ENCODE data around the gene EXOC7. TPM values are rescaled to one million over a fixed set of nuclear protein-coding genes. Genes with fewer than 3 reads are reported as not detected.
"Not testable (repeated sequence)": the region's sequence is repeated elsewhere in the genome, so short reads cannot be mapped to it uniquely, and the experiment has no call there.

EXOC7 gene
- total RNA-seq, 1 donor from 2014 or later, result 183 TPM

GRCh38 chr17:76049836-76050537 lies 53.6 kb downstream of the EXOC7 start:
- Mint-ChIP-seq H3K9me3 (ENCODE audit: unreplicated experiment) (no peaks in the 10 kb centered on the region), H3K27ac (ENCODE audit: unreplicated experiment) (no peak overlapping the region), H3K36me3 (ENCODE audit: low read depth, unreplicated experiment) (peaks cover 49% of the 10 kb centered on the region), H3K27me3 (ENCODE audit: unreplicated experiment) (no peaks in the 10 kb centered on the region), H3K4me3 (ENCODE audit: unreplicated experiment) (peak overlapping the region; percentile 24), H3K4me1 (ENCODE audit: unreplicated experiment) (no peaks in the 10 kb centered on the region)
- TF ChIP-seq CTCF (IDR thresholded peaks at IDR 0.05; ENCODE audit: unreplicated experiment), result no peak
- DNase-seq (ENCODE audit: low spot score), result no peak

- DNase-seq (ENCODE audit: low spot score), result no peak
- Mint-ChIP-seq H3K9me3 (ENCODE audit: unreplicated experiment) (no peaks in the 10 kb centered on the region), H3K27ac (ENCODE audit: unreplicated experiment) (peak overlapping the region; percentile 6), H3K4me3 (ENCODE audit: unreplicated experiment) (no peak overlapping the region), H3K4me1 (ENCODE audit: unreplicated experiment) (no peaks in the 10 kb centered on the region), H3K27me3 (ENCODE audit: unreplicated experiment) (no peaks in the 10 kb centered on the region), H3K36me3 (ENCODE audit: low read depth, unreplicated experiment) (peaks cover 54% of the 10 kb centered on the region)
- no peak for TF ChIP-seq CTCF (IDR thresholded peaks at IDR 0.05; ENCODE audit: unreplicated experiment)
Measured at GRCh38 chr17:76049239-76049638, 54.3 kb downstream of the EXOC7 start.

DNA sequence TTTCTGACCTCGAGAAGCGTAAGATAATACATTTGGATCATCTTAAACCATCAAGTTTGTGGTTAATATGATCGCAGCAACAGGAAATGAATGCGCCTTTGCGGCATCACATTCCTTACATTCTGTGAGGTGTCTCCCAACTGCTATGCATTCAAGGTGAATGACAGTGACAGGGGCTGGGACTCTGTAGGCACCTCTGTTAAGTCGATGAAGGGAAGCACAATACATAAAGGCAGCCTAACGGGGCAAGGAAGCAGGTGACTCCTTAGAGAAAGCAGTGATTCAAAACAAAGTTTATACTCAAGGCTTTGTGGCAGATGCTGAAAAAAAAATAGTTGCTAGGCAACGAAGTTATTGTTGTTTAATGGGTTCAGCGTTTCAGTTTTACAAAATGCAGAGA lies 54.9 kb downstream of the EXOC7 start:
- peaks cover 59% of the 10 kb centered on the region for H3K36me3 Mint-ChIP-seq (ENCODE audit: low read depth, unreplicated experiment)
- TF ChIP-seq CTCF (IDR thresholded peaks at IDR 0.05; ENCODE audit: unreplicated experiment), result no peak
- H3K27me3 Mint-ChIP-seq (ENCODE audit: unreplicated experiment), result no peaks in the 10 kb centered on the region
- no peak overlapping the region for H3K4me3 Mint-ChIP-seq (ENCODE audit: unreplicated experiment)
- H3K27ac Mint-ChIP-seq (ENCODE audit: unreplicated experiment), result no peak overlapping the region
- H3K4me1 Mint-ChIP-seq (ENCODE audit: unreplicated experiment), result no peaks in the 10 kb centered on the region
- no peaks in the 10 kb centered on the region for H3K9me3 Mint-ChIP-seq (ENCODE audit: unreplicated experiment)
- DNase-seq (ENCODE audit: low spot score), result no peak

DNA sequence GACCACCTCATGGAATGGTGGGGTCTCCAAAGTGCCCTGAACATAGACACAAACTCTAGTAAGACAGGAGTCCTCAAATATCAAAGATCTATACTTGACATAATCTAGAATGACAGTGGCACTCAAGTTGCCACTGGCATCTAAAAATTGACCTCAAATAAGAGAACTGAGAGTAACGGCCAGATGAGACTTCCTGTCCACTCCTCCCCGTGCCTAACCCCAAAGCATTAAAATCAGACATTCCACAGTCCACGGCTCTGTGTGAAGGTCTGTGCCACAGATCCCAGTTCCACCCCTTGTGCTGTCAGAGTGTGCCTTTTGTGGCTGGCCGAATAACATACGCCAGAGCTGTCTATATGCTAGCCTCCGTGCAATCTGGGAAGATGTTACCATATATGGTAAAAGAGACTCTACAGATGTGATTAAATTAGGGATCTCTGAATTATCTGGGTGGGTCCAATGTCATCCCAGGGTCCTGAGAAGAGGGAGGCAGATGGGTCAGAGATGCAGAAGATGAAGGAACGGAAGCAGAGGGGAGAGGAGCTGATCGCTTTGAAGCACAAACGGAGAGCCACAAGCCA lies 55.5 kb downstream of the EXOC7 start:
- Mint-ChIP-seq H3K4me1 (ENCODE audit: unreplicated experiment) (no peaks in the 10 kb centered on the region), H3K27ac (ENCODE audit: unreplicated experiment) (no peak overlapping the region), H3K9me3 (ENCODE audit: unreplicated experiment) (no peaks in the 10 kb centered on the region), H3K4me3 (ENCODE audit: unreplicated experiment) (no peak overlapping the region), H3K36me3 (ENCODE audit: low read depth, unreplicated experiment) (peaks cover 62% of the 10 kb centered on the region), H3K27me3 (ENCODE audit: unreplicated experiment) (no peaks in the 10 kb centered on the region)
- no peak for DNase-seq (ENCODE audit: low spot score)
- TF ChIP-seq CTCF (IDR thresholded peaks at IDR 0.05; ENCODE audit: unreplicated experiment), result no peak

GRCh38 chr17:76046064-76046463 lies 57.5 kb downstream of the EXOC7 start:
- Mint-ChIP-seq H3K27me3 (ENCODE audit: unreplicated experiment) (no peaks in the 10 kb centered on the region), H3K9me3 (ENCODE audit: unreplicated experiment) (no peaks in the 10 kb centered on the region), H3K36me3 (ENCODE audit: low read depth, unreplicated experiment) (peaks cover 65% of the 10 kb centered on the region), H3K4me3 (ENCODE audit: unreplicated experiment) (no peak overlapping the region), H3K27ac (ENCODE audit: unreplicated experiment) (no peak overlapping the region), H3K4me1 (ENCODE audit: unreplicated experiment) (no peaks in the 10 kb centered on the region)
- no peak for DNase-seq (ENCODE audit: low spot score)
- TF ChIP-seq CTCF (IDR thresholded peaks at IDR 0.05; ENCODE audit: unreplicated experiment), result no peak

DNA sequence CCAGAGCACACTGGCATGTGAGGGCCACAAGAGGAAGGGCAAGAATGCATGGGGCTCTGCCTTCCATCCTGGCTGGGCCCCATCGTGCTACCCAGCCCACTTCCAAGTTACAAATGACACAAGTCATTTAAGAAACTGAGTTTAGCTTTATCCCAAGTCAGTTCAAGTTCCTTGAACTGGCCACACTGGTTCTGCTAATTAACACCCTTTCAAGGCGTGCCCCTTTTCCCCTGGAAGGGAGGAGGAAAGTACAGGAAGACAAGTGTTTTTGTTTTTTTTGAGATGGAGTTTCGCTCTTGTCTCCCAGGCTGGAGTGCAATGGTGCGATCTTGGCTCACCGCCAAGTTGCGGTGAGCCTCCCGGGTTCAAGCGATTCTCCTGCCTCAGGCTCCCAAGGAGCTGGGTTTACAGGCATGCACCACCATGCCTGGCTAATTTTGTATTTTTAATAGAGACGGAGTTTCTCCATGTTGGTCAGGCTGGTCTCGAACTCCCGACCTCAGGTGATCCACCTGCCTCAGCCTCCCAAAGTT lies 59.0 kb downstream of the EXOC7 start:
- peaks cover 64% of the 10 kb centered on the region for H3K36me3 Mint-ChIP-seq (ENCODE audit: low read depth, unreplicated experiment)
- not testable (repeated sequence) for H3K27ac Mint-ChIP-seq (ENCODE audit: unreplicated experiment); H3K27me3 Mint-ChIP-seq (ENCODE audit: unreplicated experiment); H3K9me3 Mint-ChIP-seq (ENCODE audit: unreplicated experiment); DNase-seq (ENCODE audit: low spot score); H3K4me1 Mint-ChIP-seq (ENCODE audit: unreplicated experiment); H3K4me3 Mint-ChIP-seq (ENCODE audit: unreplicated experiment)

DNA sequence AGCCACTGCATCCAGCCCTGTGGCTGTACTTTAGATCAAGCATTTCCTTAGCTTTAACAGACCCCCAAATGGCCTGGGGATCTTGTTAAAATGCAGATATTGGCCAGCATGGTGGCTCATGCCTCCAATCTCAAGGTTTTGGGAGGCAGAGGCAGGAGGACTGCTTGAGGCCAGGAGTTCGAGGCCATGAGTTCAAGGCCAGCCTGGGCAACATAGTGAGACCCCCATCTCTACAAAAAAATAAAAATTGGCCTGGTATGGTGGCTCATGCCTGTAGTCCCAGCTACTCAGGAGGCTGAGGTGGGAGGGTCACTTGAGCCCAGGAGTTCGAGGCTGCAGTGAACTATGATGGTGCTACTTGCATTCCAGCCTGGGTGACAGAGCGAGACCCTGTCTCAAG lies 60.7 kb downstream of the EXOC7 start:
- not testable (repeated sequence) for H3K27ac Mint-ChIP-seq (ENCODE audit: unreplicated experiment); H3K27me3 Mint-ChIP-seq (ENCODE audit: unreplicated experiment)

More for the DNA sequence above, 60.7 kb downstream of the EXOC7 start:
- H3K36me3 Mint-ChIP-seq (ENCODE audit: low read depth, unreplicated experiment), result peaks cover 63% of the 10 kb centered on the region
- H3K4me3 Mint-ChIP-seq (ENCODE audit: unreplicated experiment); DNase-seq (ENCODE audit: low spot score); H3K9me3 Mint-ChIP-seq (ENCODE audit: unreplicated experiment); H3K4me1 Mint-ChIP-seq (ENCODE audit: unreplicated experiment): not testable (repeated sequence)
